Measurements from ENCODE around the gene RNF150.
"Not testable (repeated sequence)": the region's sequence is repeated elsewhere in the genome, so short reads cannot be mapped to it uniquely, and the experiment has no call there.

Gene RNF150

GRCh38 chr4:140816806-140817510 lies 316.3 kb downstream of the RNF150 start:
- Histone ChIP-seq H3K27me3 (ENCODE audit: control insufficient read depth in 2 of 2, insufficient read depth in 2 of 2, low read length in 2 of 2) (no peaks in the 10 kb centered on the region), H3K4me3 (ENCODE audit: low read length in 2 of 2) (no peak overlapping the region), H3K9ac (ENCODE audit: low read depth in 1 of 2, low read length in 2 of 2) (no peak overlapping the region), H3K9me3 (ENCODE audit: control insufficient read depth in 2 of 2, low read length in 2 of 2) (no peaks in the 10 kb centered on the region), H3K36me3 (ENCODE audit: control insufficient read depth in 2 of 2, insufficient read depth in 2 of 2, low read length in 2 of 2) (no peaks in the 10 kb centered on the region), H3K4me1 (ENCODE audit: control insufficient read depth in 2 of 2, insufficient read depth in 2 of 2, low read length in 2 of 2) (no peaks in the 10 kb centered on the region), H3K27ac (ENCODE audit: low read depth in 2 of 2, low read length in 2 of 2) (no peak overlapping the region)

DNA sequence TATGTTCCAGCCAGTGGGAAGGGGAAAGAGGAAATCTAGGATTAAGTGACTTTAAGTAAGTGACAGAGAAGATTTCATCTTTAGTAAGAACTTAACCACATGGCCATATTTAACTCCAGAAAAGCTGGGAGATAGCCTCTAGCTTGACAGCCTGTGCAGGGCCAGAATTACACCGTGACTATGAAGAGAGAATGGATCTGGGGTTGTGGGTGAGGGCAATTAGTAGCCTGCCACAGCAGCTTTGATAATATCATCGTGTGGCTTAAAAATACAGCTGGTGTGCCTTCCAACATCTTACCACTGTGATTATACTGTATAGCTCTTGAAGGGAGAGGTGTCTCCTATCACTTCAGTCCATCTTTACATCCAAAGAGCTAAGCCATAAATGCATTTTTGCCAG lies 319.5 kb downstream of the RNF150 start:
- no peaks in the 10 kb centered on the region for H3K4me1 ChIP-seq (ENCODE audit: control insufficient read depth in 2 of 2, insufficient read depth in 2 of 2, low read length in 2 of 2)
- H3K27me3 ChIP-seq (ENCODE audit: control insufficient read depth in 2 of 2, insufficient read depth in 2 of 2, low read length in 2 of 2) = no peaks in the 10 kb centered on the region
- no peaks in the 10 kb centered on the region for H3K9me3 ChIP-seq (ENCODE audit: control insufficient read depth in 2 of 2, low read length in 2 of 2)
- H3K4me3 ChIP-seq (ENCODE audit: low read length in 2 of 2) = no peak overlapping the region
- no peak overlapping the region for H3K9ac ChIP-seq (ENCODE audit: low read depth in 1 of 2, low read length in 2 of 2)
- no peaks in the 10 kb centered on the region for H3K36me3 ChIP-seq (ENCODE audit: control insufficient read depth in 2 of 2, insufficient read depth in 2 of 2, low read length in 2 of 2)
- H3K27ac ChIP-seq (ENCODE audit: low read depth in 2 of 2, low read length in 2 of 2) = no peak overlapping the region

DNA sequence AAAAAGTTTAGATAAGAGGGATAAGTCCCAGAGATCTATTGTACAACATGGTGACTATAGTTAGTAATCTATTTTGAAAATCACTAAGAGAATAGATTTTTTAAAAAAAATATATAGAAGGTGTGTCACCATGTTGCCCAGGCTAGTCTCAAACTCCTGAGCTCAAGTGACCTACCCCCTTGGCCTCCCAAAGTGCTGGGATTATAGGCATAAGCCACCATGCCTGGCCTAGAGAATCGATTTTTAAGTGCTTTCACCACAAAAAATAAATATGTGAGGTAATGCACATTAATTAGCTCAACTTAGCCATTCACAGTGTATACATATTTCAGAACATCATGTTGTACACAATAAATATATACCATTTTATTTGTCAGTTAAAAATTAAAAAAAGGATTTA lies 320.4 kb downstream of the RNF150 start:
- Histone ChIP-seq H3K4me3 (ENCODE audit: low read length in 2 of 2) (no peak overlapping the region), H3K9me3 (ENCODE audit: control insufficient read depth in 2 of 2, low read length in 2 of 2) (no peaks in the 10 kb centered on the region), H3K9ac (ENCODE audit: low read depth in 1 of 2, low read length in 2 of 2) (no peak overlapping the region), H3K27me3 (ENCODE audit: control insufficient read depth in 2 of 2, insufficient read depth in 2 of 2, low read length in 2 of 2) (no peaks in the 10 kb centered on the region), H3K27ac (ENCODE audit: low read depth in 2 of 2, low read length in 2 of 2) (no peak overlapping the region), H3K4me1 (ENCODE audit: control insufficient read depth in 2 of 2, insufficient read depth in 2 of 2, low read length in 2 of 2) (no peaks in the 10 kb centered on the region), H3K36me3 (ENCODE audit: control insufficient read depth in 2 of 2, insufficient read depth in 2 of 2, low read length in 2 of 2) (no peaks in the 10 kb centered on the region)

DNA sequence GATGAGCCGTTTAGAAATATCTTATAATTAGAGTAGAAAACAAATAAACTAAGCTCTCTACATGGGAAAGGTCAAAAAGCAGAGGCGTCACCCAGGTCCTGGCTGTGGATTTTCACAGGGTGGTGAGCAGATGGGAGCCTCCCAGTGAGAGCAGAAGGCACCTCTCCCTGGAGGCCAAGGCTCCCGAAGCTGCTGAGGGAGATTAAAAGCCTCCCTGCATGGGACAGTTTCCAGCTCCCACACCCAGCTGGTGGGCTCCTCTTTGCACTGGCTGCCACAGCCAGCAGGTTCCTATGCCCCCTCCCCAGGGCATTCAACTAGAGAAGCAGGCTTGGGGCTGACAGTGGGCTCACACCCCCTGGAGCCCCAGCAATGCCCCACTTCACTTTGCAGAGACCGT lies 321.8 kb downstream of the RNF150 start:
- no peak overlapping the region for H3K4me3 ChIP-seq (ENCODE audit: low read length in 2 of 2)
- no peak overlapping the region for H3K9ac ChIP-seq (ENCODE audit: low read depth in 1 of 2, low read length in 2 of 2)
- no peaks in the 10 kb centered on the region for H3K9me3 ChIP-seq (ENCODE audit: control insufficient read depth in 2 of 2, low read length in 2 of 2)
- no peak overlapping the region for H3K27ac ChIP-seq (ENCODE audit: low read depth in 2 of 2, low read length in 2 of 2)
- no peaks in the 10 kb centered on the region for H3K4me1 ChIP-seq (ENCODE audit: control insufficient read depth in 2 of 2, insufficient read depth in 2 of 2, low read length in 2 of 2)
- H3K36me3 ChIP-seq (ENCODE audit: control insufficient read depth in 2 of 2, insufficient read depth in 2 of 2, low read length in 2 of 2) = no peaks in the 10 kb centered on the region
- H3K27me3 ChIP-seq (ENCODE audit: control insufficient read depth in 2 of 2, insufficient read depth in 2 of 2, low read length in 2 of 2) = no peaks in the 10 kb centered on the region

DNA sequence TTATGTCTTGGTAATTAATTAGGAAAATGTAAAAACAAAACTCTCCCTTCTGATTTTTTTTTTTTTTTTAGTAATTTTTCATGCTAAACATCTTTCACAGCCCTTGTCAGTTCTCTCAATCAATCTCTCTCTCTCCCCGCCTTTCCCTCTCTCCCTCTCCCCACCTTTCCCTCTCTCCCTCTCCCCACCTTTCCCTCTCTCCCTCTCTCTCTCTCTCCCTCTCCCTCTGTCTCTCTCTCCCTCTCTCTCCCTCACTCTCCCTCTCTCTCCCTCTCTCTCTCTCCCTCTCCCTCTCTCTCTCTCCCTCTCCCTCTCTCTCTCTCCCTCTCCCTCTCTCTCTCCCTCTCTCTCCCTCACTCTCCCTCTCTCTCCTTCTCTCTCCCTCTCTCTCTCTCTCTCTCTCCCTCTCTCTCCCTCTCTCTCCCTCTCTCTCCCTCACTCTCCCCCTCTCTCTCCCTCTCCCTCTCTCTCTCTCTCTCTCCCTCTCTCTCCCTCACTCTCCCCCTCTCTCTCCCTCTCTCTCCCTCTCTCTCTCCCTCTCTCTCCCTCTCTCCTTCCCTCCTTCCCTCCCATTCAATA lies 322.6 kb downstream of the RNF150 start:
- not testable (repeated sequence) for H3K4me3 ChIP-seq (ENCODE audit: low read length in 2 of 2)

More for the DNA sequence above, 322.6 kb downstream of the RNF150 start:
- not testable (repeated sequence) for H3K4me1 ChIP-seq (ENCODE audit: control insufficient read depth in 2 of 2, insufficient read depth in 2 of 2, low read length in 2 of 2); H3K27me3 ChIP-seq (ENCODE audit: control insufficient read depth in 2 of 2, insufficient read depth in 2 of 2, low read length in 2 of 2); H3K9ac ChIP-seq (ENCODE audit: low read depth in 1 of 2, low read length in 2 of 2); H3K36me3 ChIP-seq (ENCODE audit: control insufficient read depth in 2 of 2, insufficient read depth in 2 of 2, low read length in 2 of 2); H3K9me3 ChIP-seq (ENCODE audit: control insufficient read depth in 2 of 2, low read length in 2 of 2); H3K27ac ChIP-seq (ENCODE audit: low read depth in 2 of 2, low read length in 2 of 2)

Measured in mucosa of rectum (tissue), 2 donors.